HG03521 (cell line): ENCODE data around the gene ZNF516.
"Not testable (repeated sequence)": the region's sequence is repeated elsewhere in the genome, so short reads cannot be mapped to it uniquely, and the experiment has no call there.

Experiments used
- ATAC-seq: cut with Tn5 transposase; IDR thresholded peaks from one replicate; pipeline ENCODE4 v1.9.1; 2021; ENCODE audit warnings: mild to moderate bottlenecking, moderate library complexity; ENCODE audit not compliant: unreplicated experiment

Gene ZNF516

DNA sequence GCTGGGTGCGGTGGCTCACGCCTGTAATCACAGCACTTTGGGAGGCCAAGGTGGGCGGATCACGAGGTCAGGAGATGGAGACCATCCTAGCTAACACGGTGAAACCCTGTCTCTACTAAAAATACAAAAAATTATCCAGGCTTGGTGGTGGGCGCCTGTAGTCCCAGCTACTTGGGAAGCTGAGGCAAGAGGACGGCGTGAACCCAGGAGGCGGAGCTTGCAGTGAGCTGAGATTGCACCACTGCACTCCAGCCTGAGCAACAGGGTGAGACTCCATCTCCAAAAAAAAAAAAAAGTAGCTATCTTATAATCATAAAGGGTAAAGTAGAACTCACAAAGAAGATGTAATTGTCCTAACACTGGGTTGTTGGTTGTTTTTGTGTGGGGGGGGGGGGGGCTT is 21.5 kb downstream of the ZNF516 start:
- ATAC-seq, result not testable (repeated sequence)

DNA sequence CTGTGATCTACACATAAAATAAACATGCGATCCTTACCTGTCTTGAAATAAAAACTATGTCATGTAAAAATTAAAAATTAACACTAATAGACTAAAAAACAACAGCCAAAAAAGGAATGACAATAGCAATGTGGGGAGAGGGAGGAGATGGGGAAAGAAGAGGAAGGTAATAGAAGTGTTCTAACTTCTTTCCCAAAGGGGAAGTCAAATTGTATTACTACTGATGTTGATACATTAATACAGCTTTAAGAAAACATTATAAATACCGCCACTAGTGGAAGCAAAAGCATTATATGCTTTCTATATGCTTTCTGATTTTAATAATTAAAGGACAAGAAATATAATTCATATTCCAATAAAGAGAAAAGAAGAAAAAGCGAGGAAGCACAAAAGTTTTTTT is 22.2 kb downstream of the ZNF516 start:
- no peak for ATAC-seq

DNA sequence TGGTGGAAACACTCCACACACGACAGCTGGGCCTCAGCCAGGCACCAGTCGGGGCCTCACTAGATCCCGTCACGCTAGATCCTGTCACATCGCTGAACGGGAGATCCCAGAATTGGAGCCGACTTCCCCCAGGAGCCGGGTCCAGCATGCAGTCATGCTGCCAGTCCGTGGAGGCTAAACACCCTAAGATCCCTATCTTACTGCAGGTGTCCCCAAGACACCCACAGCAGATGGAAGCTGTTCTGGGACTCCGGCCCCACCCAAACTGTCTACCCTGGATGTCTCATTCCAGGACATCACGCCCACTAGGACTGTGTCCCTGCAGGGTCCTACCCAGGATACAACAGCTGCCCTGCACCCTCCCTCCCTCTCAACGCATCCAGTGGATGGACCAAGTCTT is 23.4 kb downstream of the ZNF516 start:
- no peak for ATAC-seq

DNA sequence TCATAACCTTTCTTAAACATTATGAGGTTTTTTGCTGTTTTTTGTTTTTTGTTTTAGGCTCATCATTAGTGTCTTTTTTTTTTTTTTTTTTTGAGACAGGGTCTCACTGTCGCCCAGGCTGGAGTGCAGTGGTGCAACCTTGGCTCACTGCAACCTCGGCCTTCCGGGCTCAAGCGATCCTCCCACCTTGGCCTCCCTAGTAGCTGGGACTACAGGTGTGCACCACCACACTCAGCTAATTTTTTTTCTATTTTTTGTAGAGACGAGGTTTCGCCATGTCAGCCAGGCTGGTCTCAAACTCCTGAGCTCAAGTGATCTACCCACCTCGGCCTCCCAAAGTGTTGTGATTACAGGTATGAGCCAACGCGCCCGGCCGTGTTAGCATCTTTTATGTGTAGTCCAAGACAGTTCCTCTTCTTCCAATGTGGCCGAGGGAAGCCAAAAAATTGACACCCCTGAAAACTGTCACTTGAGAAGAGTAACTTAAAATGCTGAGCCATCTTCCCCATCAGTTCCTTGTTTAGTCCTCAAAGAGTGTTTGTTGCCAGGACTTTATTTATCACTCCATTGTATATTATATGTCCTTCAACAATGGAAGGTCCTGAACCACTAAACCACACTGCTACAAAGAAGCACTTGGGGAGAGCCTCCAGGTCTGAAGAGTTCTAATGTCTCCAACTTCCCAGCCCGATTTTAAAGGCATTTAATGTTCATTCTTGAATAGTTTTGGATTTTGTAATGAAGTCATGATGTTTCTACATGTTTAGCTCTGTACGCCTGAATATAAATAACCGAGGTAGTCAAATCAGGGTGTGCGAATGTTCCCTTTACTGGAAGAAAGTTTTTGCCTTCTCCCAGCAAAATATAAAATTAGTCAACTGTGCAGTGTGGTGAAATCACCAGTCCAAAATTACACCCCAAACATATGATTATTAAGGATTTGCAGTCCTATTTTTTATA is 26.4 kb downstream of the ZNF516 start:
- no peak for ATAC-seq

DNA sequence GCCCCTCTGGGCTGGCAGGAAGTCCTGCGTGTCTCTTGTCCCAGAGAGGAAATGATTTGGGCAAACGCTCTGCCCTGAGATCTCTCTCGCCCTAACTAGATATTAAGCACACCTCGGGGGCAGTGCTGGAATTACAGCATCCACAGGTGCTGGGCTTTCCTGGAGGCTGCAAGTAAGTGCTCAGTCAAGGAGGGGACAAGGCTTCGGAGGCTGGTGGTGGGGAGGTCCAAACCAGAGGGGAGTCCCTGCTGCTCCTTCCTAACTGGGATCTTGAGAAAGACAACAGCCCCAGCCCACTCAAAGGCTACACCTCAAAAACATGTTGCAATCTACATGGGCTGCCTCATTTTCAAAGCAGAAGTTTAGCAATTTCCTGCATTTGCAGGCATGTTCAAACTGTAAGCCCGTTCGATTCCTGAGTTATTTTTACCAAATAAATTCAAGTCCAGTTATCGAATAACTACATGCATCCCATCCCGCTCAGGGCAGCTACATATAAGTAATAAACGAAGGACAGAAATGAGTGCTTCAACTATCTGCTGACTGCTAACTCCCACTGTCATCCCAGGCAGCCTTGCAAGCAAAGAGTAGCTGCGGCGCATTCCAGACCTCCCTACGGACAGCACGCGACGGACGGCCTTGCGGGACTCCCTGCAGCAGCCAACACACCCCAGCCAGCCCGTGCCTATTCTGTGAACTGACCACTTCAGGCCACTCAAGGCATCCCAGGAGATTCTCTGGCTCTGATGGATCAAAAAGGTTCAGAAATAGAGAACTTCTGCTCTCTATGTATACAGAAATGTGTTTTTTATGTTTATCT is 27.5 kb downstream of the ZNF516 start:
- ATAC-seq, result no peak

DNA sequence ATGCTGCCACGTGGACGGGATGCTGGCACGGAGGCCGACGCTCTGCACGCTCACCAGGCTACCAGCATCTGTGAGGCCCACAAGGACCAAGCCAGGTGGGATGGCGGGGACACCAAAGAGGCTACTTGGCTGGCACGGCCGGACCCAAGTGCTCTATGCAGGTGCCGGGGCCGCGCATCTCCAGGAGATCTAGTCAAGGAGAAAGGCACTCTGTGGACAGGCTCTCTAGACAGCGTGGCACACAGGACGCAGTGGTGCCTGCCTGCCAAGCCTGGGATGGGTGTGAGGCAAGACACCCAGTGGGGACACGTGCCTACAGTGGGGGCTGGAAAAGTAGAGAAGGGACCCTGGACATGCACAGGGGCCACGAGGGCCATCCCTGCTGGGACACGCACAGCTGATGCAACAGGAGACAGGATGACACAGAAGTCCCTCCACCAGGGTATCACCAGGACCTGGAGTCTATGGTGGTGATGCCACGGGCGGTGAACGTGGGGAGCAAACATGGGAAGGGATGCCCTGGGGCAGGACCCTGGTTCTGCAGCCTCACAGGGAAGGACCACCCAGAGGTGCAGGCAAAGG is 28.5 kb downstream of the ZNF516 start:
- no peak for ATAC-seq

DNA sequence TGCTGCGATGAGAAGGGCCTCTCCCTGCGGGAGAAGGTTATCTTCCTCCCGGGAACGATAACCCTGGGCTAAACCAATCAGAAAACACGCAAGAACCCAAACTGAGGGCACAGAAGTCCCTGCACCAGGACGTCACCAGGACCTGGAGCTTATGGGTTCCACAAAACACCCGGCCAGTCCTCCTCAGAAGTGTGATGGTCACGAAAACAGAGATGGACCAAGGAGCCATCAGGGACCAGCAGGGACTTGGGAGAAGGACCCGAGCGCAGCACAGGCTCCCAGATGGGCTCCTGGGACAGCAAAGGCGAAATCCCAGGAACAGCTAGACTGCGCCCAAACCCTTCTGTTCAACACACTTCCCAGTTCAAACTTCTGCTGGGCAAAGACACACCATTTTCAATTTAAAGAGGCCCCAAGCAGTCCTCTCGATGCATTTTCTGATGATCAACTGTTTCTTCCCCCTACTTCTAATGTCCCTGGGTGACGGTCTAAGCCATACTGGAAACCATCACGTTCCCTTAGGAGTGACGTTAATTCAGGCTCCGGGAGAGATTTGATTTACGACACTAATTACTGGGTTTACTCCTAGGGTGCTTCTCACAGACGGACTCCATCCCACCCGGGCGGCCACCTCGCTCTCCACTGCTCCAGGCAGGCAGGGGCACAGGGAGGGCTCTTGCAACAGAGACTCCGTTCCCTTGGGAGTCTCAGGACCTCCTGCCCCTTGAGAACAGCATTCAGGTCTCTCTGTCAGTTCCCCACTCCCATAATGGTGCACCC is 29.2 kb downstream of the ZNF516 start:
- no peak for ATAC-seq

DNA sequence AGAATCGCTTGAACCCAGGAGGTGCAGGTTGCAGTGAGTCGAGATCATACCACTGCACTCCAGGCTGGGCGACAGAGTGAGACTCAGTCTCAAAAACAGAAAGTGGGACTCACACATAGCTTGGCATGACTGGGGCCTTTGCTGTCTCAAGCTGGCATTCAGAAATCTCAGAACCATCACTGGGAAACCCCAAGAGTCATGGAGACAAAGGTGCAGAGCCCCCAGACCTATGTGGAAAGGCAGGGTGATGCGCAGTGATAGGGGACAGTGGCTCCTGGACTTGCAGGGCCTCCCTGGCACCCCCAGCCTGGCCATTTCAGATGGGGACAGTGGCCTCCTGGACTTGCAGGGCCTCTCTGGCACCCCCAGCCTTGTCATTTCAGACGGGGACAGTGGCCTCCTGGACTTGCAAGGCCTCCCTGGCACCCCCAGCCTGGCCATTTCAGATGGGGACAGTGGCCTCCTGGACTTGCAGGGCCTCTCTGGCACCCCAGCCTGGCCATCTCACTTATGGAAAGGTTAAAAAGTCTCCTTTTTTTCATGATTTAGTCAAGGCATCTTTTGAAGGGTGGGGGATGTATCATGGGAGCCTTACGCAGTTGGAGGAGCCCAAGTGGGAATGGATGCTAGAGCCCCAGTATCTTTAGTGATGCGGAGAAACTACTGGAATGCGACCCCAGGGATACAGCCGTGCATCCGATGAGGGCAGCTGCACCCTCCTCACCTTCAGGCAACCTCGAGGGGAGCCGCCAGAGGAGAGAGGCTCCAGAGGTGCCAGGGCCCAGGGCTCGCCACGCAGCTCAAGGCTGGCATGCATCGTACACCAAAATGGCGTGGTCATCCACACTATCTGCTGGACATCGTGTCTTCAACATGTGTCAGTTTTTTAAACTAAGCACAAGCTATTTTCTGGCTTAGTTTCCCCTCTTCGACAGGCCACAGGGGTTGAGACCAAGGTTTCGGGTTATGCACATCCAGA is 30.5 kb downstream of the ZNF516 start:
- ATAC-seq, result no peak

DNA sequence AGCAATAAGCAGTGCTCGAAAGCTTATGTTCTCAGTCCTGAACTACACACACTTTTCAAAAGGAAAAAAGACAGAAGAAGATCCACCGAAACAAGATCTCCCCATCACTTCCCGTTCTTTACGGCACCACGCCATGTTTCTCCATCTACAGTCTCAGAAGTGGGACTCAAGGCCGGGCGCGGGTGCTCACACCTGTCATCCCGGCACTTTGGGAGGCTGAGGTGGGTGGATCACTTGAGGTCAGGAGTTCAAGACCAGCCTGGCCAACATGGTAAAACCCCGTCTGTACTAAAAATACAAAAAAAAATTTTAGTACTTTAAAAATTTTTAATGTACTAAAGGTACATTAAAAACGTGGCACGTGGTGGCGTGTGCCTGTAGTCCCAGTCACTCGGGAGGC is 31.2 kb downstream of the ZNF516 start:
- ATAC-seq, result no peak

DNA sequence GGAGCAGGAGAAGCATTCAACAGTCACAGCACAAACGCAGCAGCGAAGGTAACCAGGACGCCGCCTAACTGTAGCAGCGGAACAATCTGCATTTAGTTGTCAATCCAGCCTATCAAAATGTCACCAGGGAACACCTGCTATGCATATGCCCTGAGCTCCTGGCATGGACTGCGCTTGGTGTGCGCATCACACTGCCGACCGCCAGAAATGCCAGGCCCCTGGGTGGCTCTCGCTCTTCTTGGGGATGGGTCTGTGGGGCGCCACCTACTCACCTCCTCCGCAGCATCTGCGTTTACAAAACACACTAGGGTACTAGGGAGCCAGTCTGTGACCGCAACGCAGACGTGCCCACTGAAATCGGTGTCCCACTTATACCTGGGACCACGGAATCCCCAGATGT is 31.7 kb downstream of the ZNF516 start:
- no peak for ATAC-seq

DNA sequence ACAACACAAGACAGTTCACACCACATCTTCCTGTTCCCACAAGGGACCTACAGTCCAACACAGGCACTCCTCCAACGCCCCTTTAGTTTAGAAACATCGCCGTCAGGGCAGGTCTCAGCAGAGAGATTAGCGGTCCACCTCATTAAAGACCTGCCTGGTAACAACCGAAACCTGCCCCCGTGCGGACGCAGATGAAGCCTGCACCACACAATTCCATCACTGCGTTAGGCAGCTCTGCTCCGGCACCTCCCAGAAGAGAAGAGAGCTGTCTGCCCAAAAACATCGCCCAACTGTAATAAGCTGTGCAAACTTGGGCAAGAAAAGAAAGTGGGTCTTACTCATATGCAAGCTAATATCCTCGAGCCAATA is 32.7 kb downstream of the ZNF516 start:
- ATAC-seq, result no peak

DNA sequence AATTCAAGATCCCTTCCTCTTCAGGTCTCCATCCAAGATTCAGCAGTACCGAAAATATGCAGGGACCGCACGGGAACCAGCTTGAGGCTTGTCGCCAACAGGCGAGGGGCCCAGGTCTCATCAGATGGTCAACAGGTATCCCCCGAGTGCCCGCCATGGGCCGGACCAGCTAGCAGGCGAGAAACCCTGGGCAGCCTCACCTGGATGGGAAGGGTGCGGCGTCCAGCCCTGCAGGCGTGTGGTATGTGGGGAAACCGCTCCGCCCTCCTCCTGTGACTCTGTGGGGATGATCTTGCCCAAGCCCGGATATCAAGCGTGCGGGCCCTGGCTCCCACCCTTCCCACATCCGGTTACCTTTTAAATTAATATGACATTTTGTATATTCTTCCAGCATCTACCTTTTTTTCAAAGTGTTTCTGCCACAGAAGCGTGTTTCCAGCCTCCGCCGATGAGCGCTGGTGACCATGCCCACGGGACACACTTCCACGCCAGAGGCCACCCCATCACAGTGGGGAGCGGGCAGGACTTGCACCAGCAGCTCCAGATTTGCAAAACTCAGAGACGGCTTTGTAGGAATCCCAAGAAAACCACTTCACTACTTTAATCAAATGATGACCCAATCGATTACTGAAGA is 33.2 kb downstream of the ZNF516 start:
- ATAC-seq, result no peak

DNA sequence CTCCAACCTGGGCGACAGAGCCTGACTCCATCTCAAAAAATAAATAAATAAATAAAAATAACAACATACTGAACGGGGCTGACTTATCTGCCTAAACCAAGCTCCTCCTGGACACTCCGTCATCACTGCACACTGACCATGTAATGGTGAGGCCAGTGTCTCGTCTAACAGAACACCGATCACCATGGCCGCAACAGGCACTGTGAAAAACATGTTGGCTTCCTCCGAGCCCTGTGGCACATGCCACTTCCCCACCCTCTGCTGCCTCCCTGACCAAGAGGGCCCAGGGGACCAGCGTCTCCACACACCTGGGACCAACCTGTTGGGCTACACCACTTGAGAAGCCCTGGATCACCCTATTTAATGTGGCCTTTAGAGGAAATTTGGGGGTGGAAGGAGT is 33.9 kb downstream of the ZNF516 start:
- no peak for ATAC-seq

DNA sequence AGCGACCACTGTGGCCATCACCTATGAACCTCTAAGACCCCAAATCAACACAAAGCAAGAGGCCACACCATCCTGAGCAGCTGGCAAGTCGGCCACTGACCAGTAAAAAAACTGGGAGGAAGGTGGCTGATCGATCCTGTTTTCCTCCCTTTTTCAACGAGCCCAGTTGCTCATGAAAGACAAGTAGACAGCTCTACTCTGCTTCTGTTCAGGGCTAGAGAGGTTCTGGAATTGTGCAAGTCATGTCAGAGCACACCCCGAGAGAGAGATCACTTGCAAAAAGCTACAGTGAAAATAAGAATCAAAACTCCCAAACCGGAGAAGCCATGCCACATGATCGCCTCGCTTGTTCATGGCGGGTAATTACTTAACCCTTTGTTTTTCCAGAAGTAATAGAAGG is 34.6 kb downstream of the ZNF516 start:
- no peak for ATAC-seq

DNA sequence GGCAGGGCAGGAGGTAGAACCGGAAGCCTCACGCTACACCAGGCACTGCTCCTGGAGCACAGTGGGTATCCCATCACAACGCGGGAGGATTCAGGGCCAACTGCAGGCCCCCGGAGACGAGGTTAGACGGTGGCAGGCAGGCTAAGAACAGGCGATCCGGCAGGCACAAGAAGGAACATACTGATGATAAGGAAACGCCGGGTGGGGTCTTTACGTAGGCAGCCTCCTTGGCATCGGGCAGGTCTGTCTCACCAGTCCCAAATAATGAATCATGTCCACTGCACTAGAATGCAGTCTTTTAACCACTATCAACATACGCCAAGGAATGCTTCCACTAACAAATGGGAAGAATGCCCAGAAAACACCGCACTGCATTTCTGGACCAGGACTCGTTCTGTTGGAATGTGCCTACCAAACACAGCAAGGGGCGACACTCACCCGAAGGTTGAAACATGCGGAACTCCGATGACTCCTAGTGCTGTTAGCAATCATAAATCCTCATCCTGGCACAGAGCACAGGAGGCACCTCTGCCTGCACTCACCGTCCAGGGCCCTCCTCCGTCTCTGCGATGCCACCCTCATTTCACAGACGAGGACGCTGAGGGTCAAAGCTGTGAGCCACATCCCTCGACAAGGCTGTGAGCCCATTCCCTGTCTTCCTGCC is 35.2 kb downstream of the ZNF516 start:
- no peak for ATAC-seq

DNA sequence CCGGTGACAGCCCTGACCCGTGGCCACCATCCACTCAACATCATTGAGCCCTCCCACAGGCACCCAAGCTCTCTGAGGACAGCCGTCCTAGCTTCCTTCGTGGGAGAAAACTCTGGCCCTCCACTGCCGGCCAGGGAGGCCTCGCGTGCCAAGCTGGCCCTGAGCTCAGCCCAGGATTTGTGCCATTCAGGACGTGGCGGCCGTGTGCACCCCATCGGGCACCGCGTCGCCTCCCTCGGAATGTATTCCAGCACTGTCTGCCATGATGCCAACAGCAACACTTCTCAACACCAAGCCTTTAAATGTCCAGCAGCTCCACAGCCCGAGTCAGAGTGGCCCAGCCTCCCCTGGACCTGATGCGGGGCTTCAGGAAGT is 35.7 kb downstream of the ZNF516 start:
- no peak for ATAC-seq

DNA sequence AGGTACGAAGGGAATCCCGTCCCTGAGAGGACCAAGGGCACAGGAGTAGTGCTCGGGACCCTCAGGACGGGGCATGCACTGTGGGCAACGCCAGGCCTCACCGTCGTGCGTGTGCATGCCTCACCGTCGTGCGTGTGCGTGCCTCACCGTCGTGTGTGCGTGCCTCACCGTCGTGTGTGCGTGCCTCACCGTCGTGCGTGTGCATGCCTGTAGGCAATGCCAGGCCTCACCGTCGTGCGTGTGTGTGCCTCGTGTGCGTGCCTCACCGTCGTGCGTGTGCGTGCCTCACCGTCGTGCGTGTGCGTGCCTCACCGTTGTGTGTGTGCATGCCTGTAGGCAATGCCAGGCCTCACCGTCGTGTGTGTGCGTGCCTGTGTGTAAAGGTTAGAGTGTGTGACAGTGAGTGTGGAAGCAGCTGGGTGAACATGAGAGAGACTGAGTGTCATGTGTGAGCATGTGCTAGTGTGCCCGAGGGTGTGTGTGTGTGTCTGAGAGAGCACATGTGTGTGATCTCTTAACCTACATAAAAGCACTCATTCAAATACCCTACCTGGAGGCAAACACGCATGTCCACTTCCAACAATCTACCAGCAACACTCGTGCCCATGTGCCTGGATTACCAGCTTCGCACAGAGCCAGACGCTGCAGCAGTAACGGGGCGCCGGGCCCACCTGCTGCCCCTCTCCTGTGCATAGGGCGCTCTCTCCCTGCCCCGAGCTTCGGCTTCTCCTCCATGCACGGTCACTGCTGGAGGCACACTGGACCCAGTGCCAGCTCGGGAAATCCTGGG is 36.3 kb downstream of the ZNF516 start:
- no peak for ATAC-seq

DNA sequence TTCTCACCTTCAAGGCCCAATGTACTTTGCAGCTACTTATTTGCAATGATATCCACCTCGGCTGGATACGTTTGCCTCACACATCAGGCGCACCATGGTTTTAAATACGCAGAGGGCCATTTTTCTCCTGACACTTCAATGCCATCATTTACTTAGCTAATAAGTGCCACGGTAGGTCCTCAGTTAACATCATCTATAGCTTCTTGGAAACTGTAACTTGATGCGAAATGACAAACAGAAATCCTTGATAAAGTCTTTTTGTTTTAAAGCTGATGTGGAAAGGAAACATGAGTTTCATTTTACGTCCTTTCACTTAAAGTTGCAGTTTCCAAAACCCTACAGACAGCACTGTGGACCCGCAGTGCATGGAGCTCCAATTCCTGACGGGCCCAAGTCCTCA is 37.1 kb downstream of the ZNF516 start:
- no peak for ATAC-seq
